CD4-positive, alpha-beta T cell treated with Interleukin-4 for 1 hour (primary cell): Measurements from ENCODE around the gene SIRT2.
"Not testable (repeated sequence)": the region's sequence is repeated elsewhere in the genome, so short reads cannot be mapped to it uniquely, and the experiment has no call there.

Experiments
- DNase-seq, 2 donors: peaks; one replicate each; pipeline ENCODE4 v3.0.0-alpha.2; 2020 to 2022

The SIRT2 gene

DNA sequence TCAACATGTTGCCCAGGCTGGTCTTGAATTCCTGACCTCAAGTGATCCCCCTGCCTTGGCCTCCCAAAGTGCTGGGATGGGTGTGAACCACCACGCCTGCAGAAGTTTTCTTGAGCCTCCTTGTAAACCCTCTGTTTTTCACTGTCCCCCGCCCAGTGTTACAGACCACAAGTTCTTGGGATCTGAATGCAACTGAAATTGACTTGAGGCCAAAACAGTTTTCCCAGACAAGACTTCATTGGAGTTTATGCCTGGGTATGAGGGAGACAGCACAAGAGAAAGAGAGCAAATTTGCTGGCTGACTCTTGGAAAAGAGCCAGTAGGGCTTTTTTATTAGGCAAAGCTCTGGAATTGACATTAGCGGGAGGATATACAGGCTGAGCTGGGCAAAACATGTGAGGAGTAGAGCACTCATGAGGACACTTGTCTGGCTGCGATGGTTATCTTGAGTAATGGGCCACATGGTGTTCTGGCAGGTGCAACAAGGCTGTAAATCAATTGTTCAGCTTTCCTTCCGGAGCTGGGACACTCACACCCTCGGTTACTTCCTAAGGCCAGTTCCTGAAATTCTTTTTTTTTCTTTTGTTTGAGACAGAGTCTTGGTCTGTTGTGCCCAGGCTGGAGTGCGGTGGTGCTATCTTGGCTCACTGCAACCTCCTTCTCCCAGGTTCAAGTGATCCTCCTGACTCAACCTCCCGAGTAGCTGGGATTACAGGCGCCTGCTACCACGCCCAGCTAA lies 36.9 kb downstream of the SIRT2 start:
- DNase-seq: no peak

DNA sequence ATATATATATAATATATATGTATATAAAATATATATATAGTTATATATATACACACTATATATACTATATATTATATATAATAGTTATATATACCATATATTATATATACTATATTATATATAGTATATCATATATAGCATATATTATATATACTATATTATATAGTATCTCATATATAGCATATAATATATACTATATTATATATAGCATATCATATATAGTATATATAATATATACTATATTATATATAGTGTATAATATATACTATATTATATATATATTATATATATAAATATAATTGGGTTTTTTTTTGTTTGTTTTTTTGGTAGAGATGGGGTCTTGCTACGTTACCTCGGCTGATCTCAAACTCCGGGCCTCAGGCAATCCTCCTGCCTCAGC lies 38.0 kb downstream of the SIRT2 start:
- DNase-seq: no peak

DNA sequence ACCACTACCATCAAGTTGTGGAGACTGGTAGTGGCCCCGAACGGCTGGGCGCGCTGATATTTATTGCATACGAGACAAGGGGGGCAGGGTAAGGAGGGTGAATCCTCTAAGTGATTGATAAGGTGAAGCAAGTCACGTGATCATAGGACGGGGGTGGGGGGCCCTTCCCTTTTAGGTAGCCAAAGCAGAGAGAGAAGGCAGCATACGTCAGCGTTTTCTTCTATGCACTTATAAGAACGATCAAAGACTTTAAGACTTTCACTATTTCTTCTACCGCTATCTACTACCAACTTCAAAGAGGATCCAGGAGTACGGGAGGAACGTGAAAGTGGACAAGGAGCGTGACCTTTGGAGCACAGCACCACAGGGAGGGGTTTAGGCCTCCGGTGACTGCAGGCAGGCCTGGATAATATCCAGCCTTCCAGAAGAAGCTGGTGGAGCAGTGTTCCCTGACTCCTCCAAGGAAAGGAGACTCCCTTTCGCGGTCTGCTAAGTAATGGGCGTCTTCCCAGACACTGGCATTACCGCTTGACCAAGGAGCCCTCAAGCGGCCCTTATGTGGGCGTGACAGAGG lies 39.7 kb downstream of the SIRT2 start:
- not testable (repeated sequence) for DNase-seq

DNA sequence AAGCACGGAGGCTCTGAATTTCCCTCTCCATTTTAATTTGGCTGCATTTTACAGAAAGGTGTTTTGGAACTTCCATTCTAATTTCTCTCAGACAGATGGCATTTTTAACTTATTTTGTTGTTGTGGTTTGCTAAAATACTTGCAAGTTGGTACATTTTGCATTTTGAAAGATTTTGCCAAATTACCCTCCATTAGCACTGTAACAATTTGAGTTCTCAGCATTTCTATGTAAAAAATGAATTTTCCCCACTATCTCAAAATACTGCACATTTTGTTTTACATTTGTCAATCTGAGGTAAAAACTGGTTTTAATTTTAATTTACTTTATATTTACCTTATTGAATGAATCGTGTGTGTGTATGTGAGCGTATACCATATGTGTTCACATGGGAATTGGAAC lies 42.6 kb downstream of the SIRT2 start:
- DNase-seq: no peak

DNA sequence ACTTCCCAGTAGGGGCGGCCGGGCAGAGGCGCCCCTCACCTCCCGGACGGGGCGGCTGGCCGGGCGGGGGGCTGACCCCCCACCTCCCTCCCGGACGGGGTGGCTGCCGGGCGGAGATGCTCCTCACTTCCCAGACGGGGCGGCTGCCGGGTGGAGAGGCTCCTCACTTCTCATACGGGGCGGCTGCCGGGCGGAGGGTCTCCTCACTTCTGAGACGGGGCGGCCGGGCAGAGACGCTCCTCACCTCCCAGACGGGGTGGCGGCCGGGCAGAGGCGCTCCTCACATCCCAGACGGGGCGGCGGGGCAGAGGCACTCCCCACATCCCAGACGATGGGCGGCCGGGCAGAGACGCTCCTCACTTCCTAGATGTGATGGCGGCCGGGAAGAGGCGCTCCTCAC lies 43.7 kb downstream of the SIRT2 start:
- not testable (repeated sequence) for DNase-seq

DNA sequence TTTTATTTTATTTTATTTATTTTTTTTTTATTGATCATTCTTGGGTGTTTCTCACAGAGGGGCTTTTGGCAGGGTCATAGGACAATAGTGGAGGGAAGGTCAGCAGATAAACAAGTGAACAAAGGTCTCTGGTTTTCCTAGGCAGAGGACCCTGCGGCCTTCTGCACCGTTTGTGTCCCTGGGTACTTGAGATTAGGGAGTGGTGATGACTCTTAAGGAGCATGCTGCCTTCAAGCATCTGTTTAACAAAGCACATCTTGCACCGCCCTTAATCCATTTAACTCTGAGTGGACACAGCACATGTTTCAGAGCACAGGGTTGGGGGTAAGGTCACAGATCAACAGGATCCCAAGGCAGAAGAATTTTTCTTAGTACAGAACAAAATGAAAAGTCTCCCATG lies 44.5 kb downstream of the SIRT2 start:
- not testable (repeated sequence) for DNase-seq

DNA sequence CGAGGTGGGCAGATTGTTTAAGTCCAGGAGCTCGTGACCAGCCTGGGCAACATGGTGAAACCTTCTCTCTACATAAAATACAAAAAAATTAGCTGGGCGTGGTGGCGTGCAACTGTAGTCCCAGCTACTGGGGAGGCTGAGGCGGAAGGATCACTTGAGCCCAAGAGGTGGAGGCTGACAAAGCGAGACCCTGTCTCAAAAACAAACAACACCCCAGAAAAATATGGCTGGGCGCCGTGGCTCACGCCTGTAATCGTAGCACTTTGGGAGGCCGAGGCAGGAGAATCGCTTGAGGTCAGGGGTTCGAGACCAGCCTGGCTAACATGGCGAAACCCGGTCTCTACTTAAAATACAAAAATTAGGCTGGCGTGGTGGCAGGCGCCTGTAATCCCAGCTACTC lies 46.2 kb downstream of the SIRT2 start:
- DNase-seq: no peak

DNA sequence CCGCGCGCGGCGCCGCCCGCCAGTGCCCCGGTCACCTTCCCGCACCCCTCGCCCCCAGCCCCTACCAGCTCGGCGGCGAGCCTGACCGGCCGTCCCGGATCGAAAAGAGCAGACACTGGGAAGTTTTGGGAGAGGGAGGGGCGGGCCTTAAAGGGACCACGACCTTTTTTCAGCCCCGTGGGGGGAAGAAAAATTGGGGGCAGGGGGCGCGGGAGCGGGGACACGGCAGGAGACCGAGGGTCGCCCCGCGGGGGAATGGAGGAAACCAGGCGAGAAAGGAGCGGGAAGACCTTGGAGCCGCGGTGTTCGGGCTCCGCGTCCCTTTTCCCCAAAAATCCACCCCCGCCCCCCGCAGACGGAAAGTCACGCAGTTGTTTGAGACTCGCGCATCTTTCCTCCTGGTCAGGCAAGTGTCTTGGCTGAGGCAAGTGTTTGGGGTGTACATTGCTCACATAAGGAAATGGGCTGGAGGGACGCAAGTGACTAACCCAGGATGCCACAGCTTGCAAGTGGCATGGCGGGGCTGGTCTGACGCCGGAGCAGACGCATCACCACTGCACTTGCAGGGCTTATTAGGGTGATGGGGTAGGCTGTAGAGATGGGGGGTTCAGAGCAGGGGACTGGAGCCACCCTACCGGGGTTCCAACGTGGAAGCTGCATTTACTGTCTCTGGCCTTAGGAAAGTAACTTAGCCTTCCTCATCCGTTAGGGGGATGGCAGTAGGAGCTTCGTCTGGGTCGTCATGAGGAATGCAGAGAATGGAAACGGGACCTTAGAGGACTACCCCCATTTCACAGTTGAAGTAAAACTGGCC lies 47.0 kb downstream of the SIRT2 start:
- peak; percentile 68 to 74 for DNase-seq

DNA sequence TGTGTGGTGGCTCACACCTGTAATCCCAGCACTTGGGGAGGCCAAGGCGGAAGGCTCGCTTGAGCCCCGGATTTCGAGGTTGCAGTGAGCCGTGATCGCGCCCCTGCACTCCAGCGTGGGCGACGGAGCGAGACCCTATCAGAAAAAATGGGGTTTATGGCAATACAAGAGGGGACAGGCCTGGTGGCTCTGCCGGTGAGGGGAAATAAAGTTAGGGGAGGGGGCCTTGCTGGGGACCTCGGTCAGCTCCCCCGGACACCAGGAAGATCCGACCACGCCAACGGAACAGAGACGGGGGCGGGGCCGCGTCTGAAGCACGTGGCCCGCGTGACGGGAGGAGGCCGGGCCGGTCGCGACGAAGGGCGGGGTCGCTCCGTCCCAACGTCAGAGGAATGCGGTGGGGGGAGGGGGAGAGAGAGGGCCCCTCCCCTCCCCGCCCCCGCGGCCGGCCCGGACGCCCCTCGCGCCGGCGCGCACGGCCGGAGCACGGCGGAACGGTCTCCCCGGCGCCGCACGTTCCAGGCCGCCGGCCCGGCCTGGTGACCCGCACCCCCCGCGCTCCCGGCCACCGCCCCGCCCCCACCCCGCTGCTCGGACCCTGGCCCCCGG lies 47.7 kb downstream of the SIRT2 start:
- peak; percentile 91 for DNase-seq

DNA sequence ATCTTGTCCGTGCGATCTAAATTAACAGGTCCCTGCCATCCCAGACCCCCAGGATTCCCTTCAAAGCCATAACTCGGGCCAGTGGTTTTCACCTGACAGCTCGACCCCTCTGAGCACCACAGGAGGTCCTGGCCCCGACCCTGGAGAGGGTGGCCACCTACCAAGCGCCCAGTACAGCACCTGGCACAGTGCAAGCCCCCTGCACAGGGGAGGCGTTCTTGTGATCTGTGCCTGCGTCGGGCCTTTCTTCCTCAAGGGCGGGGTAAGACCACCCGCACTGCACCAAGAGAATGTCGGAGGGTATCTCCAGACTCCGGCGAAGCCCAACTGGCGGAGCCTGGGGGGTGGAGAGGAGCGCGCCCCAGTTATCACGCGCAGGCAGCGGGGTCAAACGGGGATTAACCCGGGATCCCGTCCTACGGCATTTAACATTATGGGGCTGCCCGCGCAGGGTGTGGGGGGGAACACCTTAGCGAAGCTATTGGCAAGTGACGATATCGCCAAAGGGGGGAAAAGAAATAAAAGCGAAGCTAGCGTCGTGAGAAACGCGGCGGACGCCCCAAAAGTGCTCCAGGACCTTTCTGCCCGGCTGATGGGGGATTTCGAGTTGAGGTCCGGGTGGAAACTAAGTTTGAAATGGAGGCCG lies 48.3 kb downstream of the SIRT2 start:
- DNase-seq: peak; percentile 42 to 48

DNA sequence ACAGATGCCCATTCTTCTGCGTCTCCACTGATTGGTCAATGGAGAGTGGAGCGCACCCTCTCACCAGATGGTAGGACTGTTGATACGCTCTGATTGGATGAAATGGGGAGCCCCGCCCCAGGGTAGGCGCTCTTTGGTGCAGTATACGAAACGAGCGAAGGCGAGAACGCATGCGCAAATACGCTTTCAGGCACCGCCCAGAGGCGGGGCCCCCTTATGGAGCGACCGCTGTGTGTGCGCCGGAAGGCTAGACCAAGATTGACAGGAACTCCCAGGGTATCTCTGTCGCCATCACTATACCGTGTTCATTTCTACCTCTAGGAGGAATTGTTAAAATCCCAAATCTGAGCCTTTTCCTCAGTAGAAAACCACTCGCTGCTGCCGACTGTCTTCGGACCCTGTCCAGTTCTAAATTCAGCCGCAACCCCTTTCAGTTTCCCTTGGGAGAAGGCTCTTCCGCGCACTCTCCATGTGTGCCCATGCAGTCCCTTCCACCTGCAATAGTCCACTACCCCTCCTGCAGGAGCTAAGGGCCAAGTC lies 48.9 kb downstream of the SIRT2 start:
- no peak for DNase-seq

DNA sequence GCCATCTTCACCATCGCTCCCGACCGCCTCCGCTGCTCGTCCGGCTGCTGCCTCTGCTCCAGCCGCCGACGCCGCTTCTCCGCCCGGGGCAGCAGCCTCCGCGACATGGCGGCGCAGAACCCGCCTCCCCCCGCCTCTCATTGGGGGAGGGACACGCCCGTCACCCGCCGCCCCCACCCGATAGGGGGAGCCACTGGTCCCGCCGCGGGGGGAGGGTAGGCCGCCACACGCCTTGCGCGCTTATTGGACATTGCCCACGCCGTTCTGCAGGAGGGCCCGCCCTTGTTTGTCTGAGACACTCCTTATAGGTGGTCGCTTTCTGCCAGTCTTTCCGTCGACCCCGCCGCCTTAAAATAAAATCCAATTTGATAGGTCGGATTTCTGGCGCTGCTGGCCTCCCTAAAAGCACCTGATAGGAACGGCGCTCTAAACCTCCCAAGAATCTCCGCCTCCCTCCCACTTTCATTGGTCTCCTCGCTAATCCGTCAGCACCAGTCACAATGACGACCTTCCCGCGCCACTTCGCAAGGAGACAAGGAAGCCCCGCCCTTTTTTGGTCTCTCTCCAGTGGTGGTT lies 49.5 kb downstream of the SIRT2 start, which contains the start of gene HNRNPL:
Gene HNRNPL, minus strand, starts transcription at position 127 of the 576 bp plus-strand sequence. Its CDS starts 20 bp downstream, at position 107.
- DNase-seq: peak; percentile 100

DNA sequence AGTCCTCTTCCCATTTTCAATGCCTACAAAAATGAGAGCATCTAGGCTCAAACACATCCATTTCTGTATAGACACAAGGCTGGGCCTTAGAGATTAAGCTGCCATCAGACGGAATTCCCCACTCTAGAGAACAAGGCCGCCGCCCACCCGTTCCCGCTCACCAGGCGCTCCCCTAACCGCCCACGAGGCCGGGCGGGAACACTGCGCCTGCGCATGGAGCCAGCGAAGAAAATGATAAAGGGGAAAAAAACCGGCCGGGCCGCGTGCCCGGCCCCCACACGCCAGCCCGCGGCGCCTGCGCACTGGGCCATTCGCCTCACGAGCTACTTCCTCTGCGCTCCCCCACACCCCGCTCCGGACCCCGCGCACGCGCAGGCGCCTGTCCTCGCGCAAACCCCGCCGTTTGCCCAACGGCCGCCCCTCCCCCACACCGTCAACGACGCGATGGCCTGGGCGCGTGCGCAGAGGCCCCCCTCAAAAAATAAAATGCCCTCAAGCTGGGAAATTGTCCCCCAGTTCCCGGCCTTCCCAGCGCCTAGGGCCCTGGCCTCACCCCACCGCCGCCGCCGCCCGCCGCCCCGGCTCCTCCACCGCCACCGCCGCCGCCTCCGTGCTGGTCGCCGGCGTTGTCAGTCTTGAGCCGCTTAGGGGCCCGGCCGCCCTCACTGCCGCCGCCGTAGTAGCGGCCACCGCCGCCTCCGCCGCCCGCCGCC lies 50.1 kb downstream of the SIRT2 start:
- peak; percentile 97 to 98 for DNase-seq

DNA sequence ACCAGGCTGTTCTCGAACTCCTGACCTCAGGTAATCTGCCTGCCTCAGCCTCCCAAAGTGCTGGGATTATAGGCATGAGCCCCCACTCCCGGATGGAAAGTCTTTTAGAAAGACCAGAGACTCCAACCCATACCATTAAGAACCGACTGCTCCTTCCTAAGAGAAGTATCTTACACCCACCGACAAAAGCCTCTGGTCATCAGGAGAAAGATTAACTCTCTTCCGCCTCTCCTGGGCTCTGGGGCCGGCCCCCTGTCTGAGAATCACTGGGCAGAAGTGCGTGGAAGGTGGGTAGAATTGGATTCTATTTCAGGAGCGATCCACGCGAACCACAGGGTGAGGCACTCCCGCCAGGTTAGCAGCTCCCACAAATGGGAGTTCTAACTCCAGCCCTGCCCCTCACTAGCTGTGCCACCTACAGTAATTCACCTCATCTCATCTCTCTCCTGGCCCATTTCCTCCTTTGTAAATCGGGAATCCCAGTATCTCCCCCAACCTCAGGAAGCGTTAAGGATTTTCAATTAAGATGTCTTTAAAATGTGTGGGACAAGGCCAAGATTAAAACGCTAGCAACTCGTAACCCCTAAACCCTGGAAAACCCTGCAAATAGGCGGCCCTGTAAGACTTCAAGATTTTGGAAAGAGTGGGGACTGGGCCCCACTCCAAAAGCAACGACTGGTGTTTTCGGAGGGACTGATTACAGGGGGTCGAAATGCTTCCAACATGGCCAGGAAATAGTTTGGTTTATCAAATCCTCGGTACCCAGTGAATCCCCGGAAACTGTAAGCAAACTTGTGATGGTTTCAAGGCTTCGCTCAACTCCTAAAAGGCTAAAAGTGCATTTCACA lies 50.9 kb downstream of the SIRT2 start:
- no peak for DNase-seq

DNA sequence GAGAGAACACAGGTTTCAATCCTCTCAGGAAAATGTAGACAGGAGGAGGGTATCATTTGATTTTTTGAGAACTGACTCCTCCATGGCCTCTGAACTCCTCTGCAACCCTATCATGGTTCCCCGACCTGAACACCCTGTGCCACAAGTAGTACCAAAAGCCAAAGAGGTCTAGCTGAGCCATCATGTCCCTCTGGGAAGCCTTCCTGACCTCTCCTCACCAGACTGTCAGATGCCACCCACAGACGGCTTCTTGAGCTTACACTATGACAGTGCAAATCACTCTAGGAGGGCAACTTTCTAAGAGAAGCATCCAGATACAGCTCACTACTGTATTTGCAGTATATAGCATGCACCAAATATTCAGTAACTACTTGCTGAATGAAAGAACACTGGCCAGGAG lies 53.3 kb downstream of the SIRT2 start:
- DNase-seq: no peak

DNA sequence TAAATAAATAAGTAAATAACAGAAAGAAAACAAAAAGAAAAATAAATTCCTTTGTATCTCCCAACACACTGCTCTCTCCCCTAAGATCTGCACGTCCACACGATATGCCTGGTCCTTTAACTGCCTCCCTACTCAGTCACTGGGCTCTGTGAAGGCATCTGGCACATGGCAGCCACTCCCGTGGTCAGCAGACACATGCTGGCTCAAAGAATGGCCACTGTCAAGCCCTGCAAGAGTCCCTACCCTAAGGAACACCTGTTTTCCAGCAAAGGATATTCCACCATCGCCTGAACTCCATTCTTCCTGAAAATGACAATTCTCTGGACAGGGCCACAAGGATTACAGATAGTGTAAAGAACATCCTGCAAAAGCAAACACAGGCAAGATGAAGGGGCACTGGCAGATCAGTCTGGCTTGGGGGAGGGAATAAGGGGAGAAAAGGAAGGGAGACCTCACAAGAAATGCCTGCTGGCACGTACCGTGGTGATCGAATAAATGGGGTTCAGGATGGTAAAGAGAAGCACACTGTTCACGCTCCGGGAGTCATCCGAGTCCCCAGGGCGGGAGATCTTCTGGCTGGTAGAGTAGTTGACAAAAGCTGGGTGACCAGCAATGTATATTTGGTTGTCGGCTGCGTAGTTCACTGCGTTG lies 53.9 kb downstream of the SIRT2 start:
- no peak for DNase-seq

DNA sequence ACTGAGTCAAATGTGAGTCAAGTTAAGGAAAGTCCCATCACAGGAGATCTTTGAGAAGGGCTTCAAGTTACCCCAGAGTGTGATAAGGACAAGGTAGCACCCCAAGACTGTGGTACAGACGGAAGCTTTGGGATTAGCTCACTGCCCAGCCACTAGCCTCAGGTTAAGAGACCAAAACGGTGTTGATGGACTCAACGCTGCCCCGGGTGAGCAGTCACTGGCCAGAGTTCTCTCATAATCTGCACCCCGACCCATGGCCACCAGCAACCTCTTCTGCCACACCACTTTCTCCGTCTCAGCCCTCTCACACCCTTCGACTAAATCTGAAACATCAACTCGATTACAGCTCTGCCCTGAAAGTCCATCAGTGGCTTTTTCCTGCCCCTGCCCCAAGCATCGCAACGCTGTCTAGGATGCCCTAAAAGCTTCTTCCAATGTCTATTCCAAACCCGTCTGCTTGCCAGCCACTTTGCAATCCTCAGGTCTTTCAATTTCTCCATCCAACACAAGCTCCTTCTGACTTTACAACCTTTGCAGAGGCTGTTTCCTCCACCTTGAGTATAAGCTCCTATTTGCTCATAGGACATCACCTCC lies 55.2 kb downstream of the SIRT2 start:
- DNase-seq: no peak

DNA sequence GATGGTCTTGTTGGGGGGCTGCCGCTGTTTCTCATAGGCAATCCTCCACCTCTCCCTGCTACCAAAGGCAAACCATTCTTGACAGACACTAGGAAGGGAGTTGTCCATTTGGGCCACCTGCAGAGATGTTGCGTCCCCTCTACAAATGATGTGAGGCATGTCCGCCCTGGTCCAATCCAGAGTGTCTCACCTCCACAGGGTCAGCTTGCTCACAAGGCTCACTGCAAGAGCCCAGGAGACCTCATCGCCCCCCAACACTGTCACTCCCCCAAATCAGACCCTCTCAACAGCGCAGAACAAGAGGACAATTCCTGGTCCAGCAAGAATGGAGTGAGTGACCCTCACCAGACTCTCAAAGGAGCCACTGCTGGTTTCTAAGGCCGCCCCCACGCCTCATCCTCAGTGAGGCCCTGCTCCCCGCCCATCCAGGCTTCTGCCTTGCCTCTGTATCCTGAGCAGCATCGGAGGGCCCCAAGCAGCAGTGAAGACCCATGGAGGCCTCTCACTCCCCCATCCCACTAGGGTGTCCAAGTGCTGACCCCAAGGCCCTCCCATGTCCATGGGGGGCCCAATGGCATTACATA lies 56.2 kb downstream of the SIRT2 start:
- DNase-seq: no peak
